HUDEP-2 (cell line): ENCODE results near the gene TIMP4.
A peak's percentile ranks its signal among the peaks of the same experiment; 100 is the strongest.

Experiments
- DNase-seq, 76 experiments: peaks; one replicate each; lab custom pipeline; 2025; ENCODE audit not compliant: unreplicated experiment in 76 of 76; lab: John Stamatoyannopoulos, UW

The TIMP4 gene

DNA sequence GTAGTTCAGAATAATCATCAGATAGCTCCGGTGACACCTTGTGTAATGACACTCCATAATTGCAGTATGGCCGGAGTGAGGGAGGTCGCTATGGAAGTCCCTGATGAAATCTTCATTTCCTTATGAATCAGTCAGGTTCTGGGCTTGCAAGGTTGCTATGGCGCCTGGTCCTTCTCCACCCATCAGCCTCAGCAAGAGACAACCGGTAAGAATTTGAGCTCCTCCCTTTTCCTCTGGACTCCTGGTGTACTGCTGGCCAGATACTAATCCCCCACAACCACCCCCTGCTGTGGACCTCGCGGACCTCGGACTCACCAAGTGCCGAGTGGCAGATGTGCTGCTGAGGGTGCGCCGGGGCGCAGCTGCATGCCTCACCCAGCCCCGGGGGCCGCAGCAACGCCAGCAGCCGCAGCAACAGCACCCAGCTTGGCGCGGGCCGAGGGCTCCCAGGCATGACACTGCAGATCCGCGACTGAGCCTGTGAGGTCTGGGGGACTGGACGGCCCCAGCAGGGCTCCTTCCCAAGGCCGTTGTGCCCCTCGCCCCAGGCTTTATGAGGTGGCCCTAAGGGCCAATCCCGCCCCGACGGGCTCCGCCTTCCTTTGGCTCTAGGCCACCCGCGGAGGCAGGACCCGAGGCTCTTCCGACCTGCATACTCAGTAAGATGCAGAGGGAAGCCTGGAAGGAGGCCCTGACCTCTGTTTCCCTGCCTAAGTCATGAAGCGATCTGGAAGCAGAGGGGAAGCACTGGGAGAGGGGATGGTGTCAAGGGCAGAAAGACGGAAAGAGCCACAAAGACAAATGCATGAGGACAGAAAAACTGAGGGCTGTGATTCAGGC is at the start of gene TIMP4:
Gene TIMP4, minus strand, starts transcription at position 526 of the 840 bp plus-strand sequence. Its CDS starts 72 bp downstream, at position 454.
- DNase-seq: no peak

DNA sequence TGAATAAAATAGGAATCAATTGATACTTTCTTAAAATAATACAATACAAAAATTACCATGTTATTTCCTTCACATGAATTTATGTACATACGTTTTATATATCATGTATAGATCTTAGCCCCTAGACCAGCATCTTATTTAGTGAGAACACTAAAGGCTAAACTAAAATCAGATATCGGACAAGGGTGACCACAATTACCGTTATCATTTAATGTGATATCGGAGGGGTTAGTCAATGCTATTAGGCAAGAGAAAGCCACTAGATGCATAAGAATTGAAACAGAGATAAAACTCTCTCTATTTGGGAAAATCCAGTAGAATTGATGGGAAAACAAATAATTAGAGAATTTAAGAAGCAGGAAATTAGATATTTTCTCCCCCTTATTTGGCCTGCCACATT is 46.5 kb upstream of the TIMP4 start:
- DNase-seq: no peak

DNA sequence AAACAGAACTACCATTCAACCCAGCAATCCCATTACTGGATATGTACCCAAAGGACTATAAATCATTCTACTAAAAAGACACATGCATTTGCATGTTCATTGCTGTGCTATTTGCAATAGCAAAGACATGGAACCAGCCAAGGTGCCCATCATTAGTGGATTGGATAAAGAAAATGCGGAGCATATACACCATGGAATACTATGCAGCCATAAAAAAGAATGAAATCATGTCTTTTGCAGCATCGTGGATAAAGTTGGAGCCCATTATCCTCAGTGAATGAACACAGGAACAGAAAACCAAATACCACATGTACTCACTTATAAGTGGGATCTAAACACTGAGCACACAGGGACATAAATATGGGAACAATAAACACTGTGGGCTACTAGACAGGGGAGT is 43.1 kb upstream of the TIMP4 start:
- no peak for DNase-seq

DNA sequence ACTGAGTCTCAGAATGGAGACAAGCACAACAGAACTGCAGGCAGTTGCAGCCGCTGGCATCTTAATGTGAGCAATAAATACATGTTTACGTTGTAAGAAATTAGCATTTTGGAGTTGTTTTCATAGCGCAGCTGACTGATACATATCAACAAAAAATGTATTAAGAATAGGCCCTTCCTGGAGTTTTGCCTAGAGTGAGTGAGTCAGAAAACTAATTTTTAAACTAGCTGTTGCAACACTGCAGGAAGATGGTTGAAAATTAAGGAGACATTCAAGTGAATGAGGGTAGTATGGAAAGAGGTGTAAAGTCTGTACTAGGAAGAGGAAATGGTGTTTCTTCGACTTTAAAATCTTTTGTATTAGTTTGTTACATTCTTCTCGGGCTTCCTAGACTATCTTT is 39.6 kb upstream of the TIMP4 start:
- no peak for DNase-seq

DNA sequence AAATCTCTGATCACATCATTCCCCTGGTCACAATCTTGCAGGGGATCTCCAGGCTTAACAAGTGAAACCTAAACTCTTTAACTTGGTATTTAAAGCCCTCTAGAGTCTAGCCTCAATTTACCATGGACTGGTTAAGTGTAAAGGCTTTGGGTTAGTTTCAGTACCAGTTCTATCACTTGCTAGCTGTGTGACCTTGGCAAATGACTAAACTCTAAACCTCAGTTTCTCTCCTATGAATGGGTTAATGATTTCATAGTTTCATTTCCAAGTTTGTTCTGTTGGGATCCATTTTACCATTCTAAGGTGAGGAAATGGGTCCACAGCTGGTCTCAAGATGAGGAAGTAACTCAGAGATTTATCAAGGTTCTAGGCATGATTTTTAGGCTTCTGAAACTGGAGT is 38.8 kb upstream of the TIMP4 start:
- no peak for DNase-seq

DNA sequence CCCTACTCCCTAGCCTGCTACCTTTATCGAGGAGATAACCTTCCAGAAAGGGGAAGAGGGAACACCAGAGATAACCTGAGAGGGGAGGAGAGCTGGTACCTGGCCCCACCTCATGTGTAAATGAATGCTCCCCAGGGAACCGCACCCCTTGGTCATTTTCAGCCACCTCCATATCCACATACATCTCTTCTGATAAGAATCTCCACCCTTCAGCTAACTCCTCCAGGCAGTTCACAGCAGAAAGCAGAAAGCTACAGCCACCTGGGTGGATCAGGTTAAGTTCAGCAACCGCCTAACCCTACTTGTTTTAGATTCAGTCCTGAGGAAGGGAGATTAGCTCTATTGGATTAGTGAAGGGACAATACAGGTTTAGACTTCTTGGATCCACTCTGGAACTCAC is 38.0 kb upstream of the TIMP4 start:
- no peak for DNase-seq

DNA sequence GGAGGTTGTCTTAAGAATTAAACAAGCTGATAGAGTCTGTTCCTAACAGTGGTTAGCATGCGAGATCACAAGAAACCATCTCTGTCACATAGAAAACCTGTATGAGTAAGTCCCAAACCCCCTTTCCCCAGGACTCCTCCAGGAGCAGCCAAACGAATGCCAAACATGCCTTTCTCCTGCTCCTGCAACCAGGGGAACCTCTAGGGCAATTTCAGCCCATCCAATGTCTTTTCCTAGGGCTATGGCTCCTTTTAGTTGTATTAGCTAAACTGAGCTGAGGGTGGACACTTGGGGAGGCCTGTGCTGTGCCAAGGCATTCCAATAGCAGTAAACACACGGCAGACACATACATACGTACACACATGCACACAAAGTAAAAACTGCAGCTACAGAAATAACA is 36.5 kb upstream of the TIMP4 start:
- DNase-seq: no peak

DNA sequence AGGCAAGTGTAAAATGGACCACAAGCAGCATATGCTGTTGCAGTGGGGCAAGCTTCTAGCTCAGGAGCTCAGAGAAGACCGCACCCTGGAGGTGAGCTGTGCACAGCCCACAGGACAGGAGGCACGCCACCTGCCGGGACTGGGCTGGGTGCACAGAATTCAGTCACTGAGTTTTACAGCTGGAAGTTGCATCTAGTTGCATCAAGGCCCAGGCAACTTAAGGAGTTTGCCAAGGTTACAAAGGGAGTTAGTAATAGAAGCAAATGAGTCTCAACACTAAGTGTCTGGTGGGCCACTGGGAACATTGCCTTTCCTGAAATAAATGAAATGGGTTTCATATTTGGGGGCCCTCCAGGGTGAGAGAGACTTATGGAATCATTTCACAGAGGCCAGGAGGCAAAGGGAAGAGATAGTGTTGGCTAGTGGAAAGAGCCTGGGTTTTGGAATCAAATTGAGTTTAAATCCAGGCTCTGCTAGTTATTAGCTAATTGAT is 36.0 kb upstream of the TIMP4 start:
- no peak for DNase-seq

DNA sequence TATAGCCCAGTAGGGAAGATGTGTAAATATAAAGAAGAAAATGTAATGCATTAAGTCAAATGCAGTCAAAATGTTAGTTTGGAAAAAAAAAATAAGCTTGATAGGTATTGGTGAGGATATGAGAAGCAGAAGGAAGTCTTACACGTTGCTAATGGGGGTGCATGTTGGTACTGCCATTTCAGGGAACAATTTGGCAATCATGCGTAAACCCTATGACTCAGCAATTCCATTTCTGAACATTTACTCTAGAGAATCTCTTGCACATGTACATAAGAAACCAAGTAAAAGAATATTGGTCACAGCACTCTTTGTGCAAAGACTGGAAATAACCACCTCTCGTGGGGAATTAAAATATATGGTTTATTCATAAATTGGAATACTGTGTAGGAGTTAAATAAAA is 35.5 kb upstream of the TIMP4 start:
- DNase-seq: peak in 4 of 76 experiments; percentile 3 to 9 (median 4)

DNA sequence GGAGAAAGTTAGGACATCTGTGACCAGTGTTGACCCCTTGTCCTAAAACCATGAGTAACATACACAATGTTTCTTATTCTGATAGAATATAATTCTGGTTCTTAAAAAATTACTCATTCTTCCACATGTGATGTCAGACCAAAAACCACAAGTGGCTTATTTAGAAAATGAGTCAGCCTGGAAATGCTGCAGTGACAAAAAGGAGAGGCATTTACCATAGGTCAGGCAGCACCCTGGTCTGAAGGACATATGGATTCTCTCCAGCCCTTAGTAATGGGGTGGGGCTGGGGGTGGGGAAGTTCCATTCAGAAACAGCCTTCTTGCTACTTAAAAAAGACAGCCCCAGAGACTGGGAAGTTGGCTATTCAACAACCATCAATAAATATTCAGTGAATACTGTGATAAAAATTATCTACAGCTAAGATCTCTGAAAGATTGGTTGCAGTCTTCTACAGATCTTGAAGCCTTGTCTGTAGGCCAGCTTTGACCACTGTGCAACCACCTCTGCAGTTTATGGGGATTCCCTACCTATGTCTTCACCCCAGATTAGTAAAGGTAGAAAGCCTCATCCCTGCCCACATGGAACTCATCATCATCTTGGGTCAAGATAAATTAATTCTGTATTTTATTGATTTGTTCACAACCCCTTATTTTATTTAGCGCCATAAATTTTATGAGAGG is 34.9 kb upstream of the TIMP4 start:
- peak in 3 of 76 experiments; percentile 2 to 31 (median 21) for DNase-seq

DNA sequence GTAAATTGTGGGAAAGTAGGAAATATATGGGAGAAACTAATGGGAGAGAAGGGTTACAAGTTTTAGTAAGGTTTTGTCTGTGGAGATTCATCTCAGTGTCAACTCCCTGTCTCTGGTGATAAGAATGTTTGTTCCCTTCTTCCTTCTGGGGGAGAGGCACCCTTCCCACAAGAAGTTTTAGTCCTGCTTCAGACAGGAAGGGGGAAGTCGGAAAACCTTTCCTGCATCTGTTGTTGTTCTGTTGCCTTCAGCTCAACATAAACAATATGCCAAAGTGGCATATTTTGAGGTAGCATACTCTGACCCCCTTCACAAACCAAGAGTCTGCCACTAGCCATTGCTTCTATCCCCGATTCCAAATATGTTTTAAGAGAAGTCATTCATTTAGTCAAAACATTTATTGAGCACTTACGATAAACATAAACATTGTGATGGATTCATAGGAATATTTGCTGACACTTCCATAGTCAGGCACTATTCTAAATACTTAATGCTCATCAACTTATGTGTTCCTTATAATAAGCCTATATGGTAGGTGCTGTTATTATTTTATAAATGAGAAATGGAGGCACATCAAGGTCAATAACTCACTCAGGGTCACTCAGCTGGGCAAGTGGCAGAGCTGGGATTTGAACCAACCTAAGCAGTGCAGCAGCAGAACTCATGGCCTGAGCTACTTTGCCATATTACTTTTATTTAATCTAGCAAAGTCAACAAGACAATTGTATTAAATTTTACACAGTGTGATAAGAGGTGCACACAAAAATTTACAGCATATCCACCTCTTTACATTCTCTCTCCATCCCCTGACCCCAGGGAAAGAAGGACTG is 34.2 kb upstream of the TIMP4 start:
- DNase-seq: no peak

DNA sequence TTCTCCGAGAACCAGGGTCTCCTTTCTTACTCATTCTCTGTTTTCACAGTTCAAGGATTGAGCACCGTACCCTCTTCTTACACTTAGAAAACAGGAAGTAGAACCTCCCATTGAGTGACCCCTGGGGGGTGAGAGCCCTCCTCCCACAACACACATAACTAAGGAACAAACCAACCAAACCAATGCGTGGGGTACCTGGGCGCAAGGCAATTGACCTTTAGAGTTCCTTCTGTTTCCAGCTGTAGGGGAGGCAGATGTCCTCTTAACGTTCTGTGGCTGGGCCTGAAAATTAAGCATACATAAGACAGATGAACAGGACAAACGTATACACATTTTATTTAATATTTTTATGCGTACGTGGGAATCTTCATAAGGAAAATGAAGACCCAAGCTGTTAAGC is 33.5 kb upstream of the TIMP4 start:
- DNase-seq: no peak

DNA sequence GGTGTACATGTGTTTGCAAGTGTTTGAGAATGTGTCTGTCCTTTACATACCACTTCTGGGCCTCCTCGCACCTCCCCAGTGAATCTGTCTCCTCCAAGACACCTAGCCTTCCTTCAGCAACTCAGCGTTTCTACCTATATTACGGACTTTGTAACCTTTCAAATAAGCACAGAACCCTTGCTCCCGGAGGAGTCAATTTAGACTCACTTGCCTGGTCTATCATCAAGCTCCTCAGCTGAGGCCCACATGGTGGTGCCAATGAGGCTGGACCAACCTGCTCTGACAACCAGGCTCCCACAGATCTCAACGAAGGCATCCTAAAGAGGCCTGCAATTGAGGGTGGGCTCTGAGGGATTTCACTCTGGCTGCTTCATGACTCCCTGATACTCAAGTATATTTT is 32.8 kb upstream of the TIMP4 start:
- no peak for DNase-seq

DNA sequence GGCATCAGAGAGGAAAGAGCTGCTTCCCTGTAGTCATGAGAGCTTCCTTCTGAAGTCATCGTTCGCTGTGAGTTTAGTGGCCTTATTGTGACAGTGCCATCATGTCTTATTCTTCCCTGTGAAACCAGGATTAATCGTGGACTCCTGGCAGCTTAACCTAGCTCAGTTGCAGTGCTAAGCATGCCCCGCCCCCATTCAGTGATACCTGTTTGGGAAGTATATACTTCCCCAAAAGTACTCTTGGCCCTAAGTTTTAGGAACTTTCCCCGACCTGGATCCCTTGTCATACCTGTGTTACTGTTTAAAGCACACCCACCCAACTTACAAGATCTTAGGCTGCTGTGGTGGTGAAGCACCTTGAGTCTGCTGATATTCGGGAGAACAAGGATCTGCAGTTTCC is 32.1 kb upstream of the TIMP4 start:
- no peak for DNase-seq

DNA sequence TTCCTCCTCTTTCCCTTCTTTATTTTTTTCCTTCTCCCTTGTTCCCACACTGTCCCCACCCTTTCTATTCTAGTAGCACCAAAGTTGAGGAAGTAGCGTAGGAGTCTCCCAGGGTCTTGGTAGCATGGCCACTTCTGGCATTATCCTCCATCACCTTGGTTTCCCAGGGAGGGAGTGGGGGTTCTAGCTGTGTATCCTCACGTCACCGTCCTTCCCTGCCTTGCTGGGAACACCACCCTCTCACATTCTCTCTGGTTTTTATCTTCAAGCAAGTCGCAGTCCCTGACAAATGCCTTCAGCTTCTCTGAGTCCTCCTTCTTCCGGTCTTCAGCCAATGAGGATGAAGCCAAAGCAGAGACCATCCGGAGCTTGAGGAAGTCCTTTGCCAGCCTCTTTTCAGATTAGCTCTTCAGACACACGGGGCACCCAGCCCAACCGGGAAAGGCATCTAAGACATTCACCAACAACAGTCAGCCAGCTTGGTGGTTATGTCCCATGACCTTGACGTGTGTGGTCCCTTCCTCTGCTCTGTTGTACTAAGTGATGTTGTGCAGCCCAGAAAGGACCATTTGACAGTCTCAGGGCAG is 31.6 kb upstream of the TIMP4 start:
- no peak for DNase-seq

DNA sequence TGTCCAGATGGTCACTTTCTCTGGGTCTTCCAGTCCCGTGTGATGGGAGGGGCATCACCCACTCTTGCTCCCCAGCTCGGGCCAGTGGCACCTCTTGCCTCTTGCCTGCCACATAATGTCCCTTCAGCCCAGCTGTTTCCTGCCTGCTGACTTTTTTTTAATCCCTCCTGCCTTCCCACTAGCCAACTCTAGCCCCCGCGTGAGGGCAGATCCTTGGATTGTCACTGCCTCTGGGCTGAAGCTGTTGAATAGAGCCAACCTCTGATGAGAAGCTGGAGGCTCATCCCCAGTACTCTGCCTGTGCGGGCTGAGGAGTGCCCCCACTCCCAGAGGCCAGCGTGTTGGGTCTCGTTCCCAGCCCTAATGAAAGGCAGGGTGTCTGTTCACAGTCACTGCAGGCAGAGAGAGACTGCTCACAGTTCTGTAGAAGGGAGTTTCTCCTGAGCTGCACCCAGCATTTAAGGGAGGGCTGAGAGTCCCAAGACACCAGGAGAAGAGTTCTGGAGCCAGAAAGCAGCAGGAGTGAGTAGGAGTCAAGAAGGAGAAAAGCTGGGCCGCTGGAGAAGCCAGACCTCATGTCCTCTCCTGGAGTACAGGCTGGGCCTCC is 30.1 kb upstream of the TIMP4 start:
- DNase-seq: no peak

DNA sequence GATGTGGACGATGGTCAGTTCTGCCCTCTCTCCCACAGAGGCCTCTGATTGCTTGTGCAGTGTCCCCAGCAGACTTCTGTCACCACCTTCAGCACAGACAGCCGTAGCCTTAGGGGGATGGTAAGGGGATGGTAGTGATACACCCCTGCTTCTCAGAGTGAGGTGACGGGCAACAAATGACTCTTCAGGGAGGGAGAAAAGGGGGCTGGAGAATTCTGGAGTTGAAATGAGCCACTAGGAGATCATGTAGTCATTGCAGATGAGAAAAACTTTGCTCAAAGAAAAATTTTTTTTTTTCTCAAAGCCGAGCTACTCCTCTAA is 29.6 kb upstream of the TIMP4 start:
- no peak for DNase-seq

DNA sequence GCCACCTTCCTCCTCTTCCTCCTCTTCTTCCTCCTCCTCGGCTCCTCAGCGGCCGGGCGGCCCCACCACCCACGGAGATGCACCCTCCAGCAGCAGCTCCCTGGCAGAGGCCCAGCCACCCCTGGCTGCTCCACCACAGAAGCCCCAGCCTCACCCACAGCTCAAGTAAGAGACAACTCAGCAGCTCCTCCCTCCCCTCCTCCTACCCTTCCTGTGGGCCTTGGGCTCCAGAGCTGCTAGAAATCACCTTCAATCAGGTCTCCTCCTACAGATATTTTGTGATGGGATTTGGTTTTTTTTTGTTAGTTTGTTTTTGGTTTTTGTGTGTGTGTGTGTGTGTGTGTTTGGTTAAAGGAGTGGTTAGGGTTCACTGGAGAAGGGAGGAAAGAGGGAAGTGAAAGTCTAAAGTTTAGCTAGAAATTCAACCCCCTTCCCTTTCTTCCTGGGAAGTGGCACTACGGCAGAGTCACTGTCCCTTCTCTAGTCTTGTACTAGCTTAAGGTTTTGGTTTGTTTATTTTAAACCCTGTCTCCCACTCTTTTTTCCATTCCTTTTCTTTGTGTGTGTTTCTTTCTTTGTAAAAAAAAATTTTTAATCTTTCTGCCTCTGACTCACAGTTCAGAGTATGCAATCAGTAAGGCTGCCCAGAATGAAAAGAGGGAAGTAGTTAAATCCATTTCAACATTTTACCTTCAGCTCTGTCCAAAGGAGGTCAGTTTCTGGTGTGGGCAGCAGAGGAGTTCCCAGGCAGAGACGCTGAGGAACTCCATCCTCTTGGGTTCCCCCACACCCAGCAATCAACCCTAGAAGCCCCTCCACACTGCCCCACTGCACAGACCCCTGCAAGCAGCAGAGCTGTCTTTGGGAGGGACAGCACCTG is 29.0 kb upstream of the TIMP4 start:
- DNase-seq: peak in 1 of 76 experiments; percentile 10

DNA sequence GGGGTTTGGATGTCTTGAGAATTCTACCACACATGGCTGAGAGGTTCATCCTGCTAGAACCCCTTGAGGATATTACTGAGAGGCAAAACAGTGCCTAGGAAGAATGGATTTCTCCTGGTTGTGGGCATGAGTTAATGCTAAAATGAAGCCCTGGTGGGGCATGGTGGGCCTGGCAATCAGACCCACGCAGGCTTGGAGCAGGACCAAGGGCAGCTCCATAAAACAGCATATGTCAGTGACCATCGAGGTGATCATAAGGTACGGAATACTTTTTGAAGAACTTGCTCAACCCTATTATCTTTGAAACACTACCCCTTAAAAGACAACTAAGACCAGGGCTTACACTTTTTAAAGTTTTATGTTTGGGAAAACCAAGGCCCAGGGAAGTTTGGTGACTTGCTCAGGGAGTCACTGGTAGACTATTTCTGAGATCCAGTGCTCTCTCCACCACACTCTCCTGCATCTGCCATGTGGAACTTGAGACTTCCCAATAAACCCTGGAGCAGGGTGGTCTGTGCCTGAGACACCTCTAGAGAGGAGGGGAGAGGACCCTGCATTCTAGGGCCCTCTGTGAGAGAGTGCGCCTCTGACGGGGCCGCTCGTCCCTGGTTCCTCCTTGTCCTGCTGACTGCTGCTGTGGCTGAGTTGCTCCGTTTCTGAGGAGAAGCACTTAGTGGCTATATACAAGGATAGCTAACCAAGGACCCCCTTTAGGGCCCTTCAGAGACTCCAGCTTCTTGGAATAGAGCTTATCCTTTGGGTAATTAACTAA is 28.0 kb upstream of the TIMP4 start:
- DNase-seq: no peak
